Uterus (tissue), 4 donors: Measurements from ENCODE around the gene DHX35. TPM values are rescaled to one million over a fixed set of nuclear protein-coding genes. Genes with fewer than 3 reads are reported as not detected.

Experiments
- DNase-seq, 2 donors: peaks; one replicate each; pipeline ENCODE4 v3.0.0-alpha.2; 2019 to 2020
- H3K27ac ChIP-seq, 2 donors: fragments of 200-600 bp; sonication (generic); 1 replicate in 1 of 2; 2 replicates in 1 of 2; pipeline ENCODE4 v1.5.1; 2016 to 2018
- H3K27me3 ChIP-seq, 2 donors: fragments of 200-600 bp; sonication (generic); one replicate each; pipeline ENCODE4 v1.5.1; 2018 to 2019; ENCODE audit warnings: control low read depth in 1 of 2
- H3K36me3 ChIP-seq, 2 donors: fragments of 200-600 bp; sonication (generic); one replicate each; pipeline ENCODE4 v1.5.1; 2019; ENCODE audit warnings: control low read depth in 1 of 2
- H3K4me1 ChIP-seq, 2 donors: fragments of 200-600 bp; sonication (generic); one replicate each; pipeline ENCODE4 v1.5.1; 2018 to 2019; ENCODE audit warnings: control low read depth in 1 of 2
- H3K4me3 ChIP-seq, 2 donors: fragments of 200-600 bp; sonication (generic); 1 replicate in 1 of 2; 2 replicates in 1 of 2; pipeline ENCODE4 v1.5.1; 2018 to 2019; ENCODE audit warnings: mild to moderate bottlenecking in 1 of 2
- H3K9me3 ChIP-seq, 2 donors: fragments of 200-600 bp; sonication (generic); one replicate each; pipeline ENCODE4 v1.5.1; 2019; ENCODE audit warnings: control low read depth in 1 of 2
- CTCF ChIP-seq, 4 experiments: fragments of 200-600 bp in 2 of 4; fragments of 450-650 bp in 2 of 4; sonication (generic) in 2 of 4; IDR thresholded peaks; one replicate each; pipeline ENCODE4 v1.5.1; 2016 to 2019; ENCODE audit warnings: antibody characterized with exemption in 4 of 4, mild to moderate bottlenecking in 2 of 4, moderate library complexity in 1 of 4
- POLR2A ChIP-seq, 2 donors: fragments of 450-650 bp; IDR thresholded peaks; one replicate each; pipeline ENCODE4 v1.6.1; 2016; ENCODE audit warnings: antibody characterized with exemption in 2 of 2, mild to moderate bottlenecking in 1 of 2, moderate library complexity in 1 of 2
- intact Hi-C: fragments of 100-400 bp; cut with DNase I; formaldehyde crosslinking; loops from one replicate; pipeline ENCODE4 v1.15.1; 2023; ENCODE audit warnings: low total_unique reads
- total RNA-seq, 4 donors: library from RNA; depleted of rRNA in 3 of 4; stranded (reverse); fragments of >200 nt in 3 of 4; gene quantifications; one replicate each; pipeline versions ENCODE4 v1.1.0 to v1.2.4, GENCODE V29; 2014 to 2023
- donor health status: DM: yes; HTN: yes; CAD: no.

DHX35 gene
- total RNA-seq, 4 donors from 2014 or later = 17.7 to 23.5 (median 21.6) TPM

- DNase-seq = no peak
- Histone ChIP-seq H3K27ac (no peak overlapping the region), H3K4me3 (no peak overlapping the region), H3K36me3 (no peaks in the 10 kb centered on the region), H3K4me1 (no peaks in the 10 kb centered on the region), H3K9me3 (no peaks in the 10 kb centered on the region), H3K27me3 (no peaks in the 10 kb centered on the region)
- intact Hi-C loops = no loop called here
- TF ChIP-seq CTCF (IDR thresholded peaks at IDR 0.05) (no peak), POLR2A (IDR thresholded peaks at IDR 0.05) (no peak)
These were observed 63.7 kb downstream of the DHX35 start for GRCh38 chr20:39025883-39026282.

- no peaks in the 10 kb centered on the region for H3K4me1 ChIP-seq
- intact Hi-C loops = no loop called here
- H3K9me3 ChIP-seq = no peaks in the 10 kb centered on the region
- no peak overlapping the region for H3K4me3 ChIP-seq
- no peaks in the 10 kb centered on the region for H3K36me3 ChIP-seq
- H3K27me3 ChIP-seq = no peaks in the 10 kb centered on the region
- TF ChIP-seq POLR2A (IDR thresholded peaks at IDR 0.05) (no peak), CTCF (IDR thresholded peaks at IDR 0.05) (no peak)
- DNase-seq = no peak
- H3K27ac ChIP-seq = no peak overlapping the region
These were observed 67.2 kb downstream of the DHX35 start for GRCh38 chr20:39029364-39029763.

- intact Hi-C loops = no loop called here
- no peaks in the 10 kb centered on the region for H3K9me3 ChIP-seq
- H3K27me3 ChIP-seq = no peaks in the 10 kb centered on the region
- H3K27ac ChIP-seq = no peak overlapping the region
- H3K4me1 ChIP-seq = no peaks in the 10 kb centered on the region
- TF ChIP-seq POLR2A (IDR thresholded peaks at IDR 0.05) (no peak), CTCF (IDR thresholded peaks at IDR 0.05) (no peak)
- H3K4me3 ChIP-seq = no peak overlapping the region
- H3K36me3 ChIP-seq = no peaks in the 10 kb centered on the region
- no peak for DNase-seq
These were observed 70.9 kb downstream of the DHX35 start for GRCh38 chr20:39032997-39033396.

- Histone ChIP-seq H3K4me1 (no peaks in the 10 kb centered on the region), H3K27ac (no peak overlapping the region), H3K4me3 (no peak overlapping the region), H3K36me3 (no peaks in the 10 kb centered on the region), H3K9me3 (no peaks in the 10 kb centered on the region), H3K27me3 (no peaks in the 10 kb centered on the region)
- DNase-seq = no peak
- intact Hi-C loops = no loop called here
- TF ChIP-seq CTCF (IDR thresholded peaks at IDR 0.05) (no peak), POLR2A (IDR thresholded peaks at IDR 0.05) (no peak)
These were observed 73.9 kb downstream of the DHX35 start for GRCh38 chr20:39036011-39036410.

GRCh38 chr20:39036851-39037250 is 74.7 kb downstream of the DHX35 start:
- Histone ChIP-seq H3K9me3 (no peaks in the 10 kb centered on the region), H3K4me3 (no peak overlapping the region), H3K36me3 (no peaks in the 10 kb centered on the region), H3K27me3 (no peaks in the 10 kb centered on the region), H3K27ac (no peak overlapping the region), H3K4me1 (no peaks in the 10 kb centered on the region)
- intact Hi-C loops = no loop called here
- no peak for DNase-seq
- no peak for TF ChIP-seq POLR2A (IDR thresholded peaks at IDR 0.05)
- TF ChIP-seq CTCF (IDR thresholded peaks at IDR 0.05) = no peak
